HG03439 (cell line): ENCODE results near the gene FITM1.
"Not testable (repeated sequence)": the region's sequence is repeated elsewhere in the genome, so short reads cannot be mapped to it uniquely, and the experiment has no call there.

ENCODE experiments used
- ATAC-seq: cut with Tn5 transposase; IDR thresholded peaks from one replicate; pipeline ENCODE4 v1.9.1; 2021; ENCODE audit warnings: mild to moderate bottlenecking, moderate library complexity; ENCODE audit not compliant: unreplicated experiment

Gene FITM1

DNA sequence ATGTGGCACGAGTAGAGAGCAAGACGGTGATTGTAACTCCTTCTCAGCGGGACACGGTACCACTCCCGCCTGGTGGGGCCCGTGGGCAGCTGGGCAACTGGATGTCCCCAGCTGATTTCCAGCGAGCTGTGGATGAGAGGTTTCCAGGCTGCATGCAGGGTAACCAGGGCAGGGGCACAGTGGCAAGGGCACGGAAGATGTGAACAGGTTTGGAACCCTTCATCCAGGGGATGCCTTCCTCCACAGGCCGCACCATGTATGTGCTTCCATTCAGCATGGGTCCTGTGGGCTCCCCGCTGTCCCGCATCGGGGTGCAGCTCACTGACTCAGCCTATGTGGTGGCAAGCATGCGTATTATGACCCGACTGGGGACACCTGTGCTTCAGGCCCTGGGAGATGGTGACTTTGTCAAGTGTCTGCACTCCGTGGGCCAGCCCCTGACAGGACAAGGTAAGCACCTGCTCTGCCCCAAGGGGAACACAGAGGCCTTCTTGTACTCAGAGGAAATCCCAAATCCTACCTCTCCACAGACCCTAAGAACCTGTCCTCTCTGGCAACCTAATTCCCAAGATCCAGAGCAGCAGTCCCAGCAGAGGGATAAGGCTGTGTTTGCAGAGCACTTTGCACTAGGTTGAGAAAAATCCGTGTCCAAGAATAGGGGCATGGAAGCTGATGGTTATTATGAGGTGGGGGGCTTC is 32.1 kb upstream of the FITM1 start:
- no peak for ATAC-seq

DNA sequence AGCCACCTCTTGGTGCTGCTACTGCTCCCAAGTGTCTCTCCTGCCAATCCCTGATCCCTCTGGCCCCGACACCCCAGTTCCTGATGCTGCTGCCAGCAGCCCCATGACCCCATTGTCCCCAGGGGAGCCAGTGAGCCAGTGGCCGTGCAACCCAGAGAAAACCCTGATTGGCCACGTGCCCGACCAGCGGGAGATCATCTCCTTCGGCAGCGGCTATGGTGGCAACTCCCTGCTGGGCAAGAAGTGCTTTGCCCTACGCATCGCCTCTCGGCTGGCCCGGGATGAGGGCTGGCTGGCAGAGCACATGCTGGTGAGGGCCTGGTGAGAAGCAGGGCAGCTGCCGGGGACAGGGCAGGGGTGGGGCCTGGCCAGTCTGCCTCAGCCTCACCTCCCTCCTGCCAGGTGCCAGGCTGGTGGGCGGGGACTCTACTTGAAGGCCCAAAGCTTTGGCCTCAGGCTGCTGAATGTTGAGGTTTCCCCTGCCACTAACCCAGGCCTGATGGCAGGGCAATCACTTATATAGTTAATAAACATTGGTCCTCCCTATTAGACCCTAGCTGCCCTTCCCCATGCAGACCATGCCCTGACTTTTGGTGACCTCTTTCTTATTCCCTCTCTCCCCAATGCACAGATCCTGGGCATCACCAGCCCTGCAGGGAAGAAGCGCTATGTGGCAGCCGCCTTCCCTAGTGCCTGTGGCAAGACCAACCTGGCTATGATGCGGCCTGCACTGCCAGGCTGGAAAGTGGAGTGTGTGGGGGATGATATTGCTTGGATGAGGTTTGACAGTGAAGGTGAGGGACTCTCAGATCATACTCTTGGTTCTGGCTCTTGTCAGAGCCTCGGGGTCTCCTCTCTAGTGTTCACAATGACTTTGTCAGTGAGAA is 31.3 kb upstream of the FITM1 start:
- no peak for ATAC-seq

DNA sequence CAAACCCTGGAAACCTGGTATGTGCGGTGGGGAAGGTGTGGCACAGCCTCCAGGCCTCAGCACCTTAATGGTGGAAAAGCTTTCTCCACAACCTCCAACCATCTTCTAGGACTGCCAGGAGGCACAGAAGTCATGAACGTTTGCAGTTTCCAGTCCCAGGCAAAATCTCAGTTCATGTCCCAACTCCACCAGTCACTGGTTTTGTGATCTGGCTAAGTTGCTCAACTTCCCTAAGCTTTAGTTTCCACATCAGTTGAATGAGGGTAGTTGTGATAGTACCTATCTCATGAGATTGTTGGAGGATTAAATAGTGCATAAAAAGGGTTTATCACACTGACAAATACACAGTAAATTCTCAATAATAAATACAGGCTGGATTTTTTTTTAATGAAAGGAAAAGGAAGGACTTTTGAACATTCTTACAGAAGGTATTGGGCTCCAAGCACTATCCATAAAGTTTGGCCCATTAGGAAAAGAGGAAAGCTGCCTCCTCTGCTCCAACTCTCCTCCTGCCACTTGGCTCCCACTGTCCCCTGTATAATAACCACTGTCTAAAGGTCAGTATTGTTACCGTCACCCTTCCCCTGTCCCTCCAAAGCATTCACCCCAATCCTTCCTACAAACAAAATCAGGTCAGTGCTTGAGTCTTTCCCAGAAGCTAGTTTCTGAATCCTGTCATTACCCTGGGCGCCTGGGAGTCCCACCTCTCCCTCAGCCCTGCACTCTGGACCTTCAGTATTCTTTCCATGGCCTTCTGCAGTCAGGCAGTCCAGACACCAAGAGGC is 30.1 kb upstream of the FITM1 start:
- ATAC-seq: no peak

DNA sequence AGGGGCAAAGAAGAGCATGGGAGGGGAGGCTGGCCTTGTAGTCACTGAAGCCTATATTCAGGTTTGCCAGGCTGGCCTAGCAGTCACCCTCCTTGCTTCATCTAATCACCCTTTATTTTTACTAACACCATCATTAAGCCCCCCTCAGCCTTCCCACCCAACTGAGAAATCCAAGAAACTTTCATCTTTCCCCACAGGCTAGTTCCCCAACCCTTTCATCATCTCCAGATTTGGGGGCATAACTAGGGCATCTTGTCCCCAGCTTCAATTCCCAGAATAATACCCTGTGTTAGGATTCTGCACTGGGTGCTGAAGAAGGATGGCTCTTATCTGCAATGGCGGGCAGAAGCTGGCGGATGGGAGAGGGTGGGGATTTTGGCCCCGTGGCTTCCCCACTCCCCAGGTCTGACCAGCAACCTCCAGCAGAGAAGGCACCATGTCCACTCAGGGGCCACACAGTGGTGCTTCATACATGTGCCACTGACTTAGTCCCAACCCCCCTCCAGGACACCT is 29.4 kb upstream of the FITM1 start:
- ATAC-seq: no peak

GRCh38 chr14:24102357-24103048 is 28.0 kb upstream of the FITM1 start:
- ATAC-seq: no peak

- ATAC-seq: no peak
Measured at GRCh38 chr14:24103451-24103850, 27.0 kb upstream of the FITM1 start.

DNA sequence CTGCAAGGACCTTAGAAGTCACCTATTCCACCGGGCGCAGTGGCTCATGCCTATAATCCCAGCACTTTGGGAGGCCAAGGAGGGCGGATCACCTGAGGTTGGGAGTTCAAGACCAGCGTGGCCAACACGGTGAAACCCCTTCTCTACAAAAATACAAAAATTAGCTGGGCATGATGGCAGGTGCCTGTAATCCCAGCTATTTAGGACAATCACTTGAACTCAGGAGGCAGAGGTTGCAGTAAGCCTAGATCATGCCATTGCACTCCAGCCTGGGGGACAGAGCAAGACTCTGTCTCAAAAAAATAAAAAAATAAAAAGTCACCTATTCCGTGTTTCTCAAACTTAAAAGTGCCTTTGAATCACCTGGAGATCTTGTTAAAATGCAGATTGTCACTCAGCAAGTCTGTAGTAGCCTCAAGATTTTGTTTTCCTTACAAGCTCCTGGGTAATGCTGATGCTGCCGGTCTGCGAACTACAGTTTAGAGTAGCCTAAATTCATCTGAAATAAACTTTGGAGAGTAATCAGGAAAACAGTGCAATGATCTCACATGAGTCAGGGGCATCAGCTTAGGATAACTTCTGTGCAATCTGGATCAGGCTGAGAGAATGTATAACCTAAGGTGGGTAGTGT is 24.7 kb upstream of the FITM1 start:
- ATAC-seq: not testable (repeated sequence)

DNA sequence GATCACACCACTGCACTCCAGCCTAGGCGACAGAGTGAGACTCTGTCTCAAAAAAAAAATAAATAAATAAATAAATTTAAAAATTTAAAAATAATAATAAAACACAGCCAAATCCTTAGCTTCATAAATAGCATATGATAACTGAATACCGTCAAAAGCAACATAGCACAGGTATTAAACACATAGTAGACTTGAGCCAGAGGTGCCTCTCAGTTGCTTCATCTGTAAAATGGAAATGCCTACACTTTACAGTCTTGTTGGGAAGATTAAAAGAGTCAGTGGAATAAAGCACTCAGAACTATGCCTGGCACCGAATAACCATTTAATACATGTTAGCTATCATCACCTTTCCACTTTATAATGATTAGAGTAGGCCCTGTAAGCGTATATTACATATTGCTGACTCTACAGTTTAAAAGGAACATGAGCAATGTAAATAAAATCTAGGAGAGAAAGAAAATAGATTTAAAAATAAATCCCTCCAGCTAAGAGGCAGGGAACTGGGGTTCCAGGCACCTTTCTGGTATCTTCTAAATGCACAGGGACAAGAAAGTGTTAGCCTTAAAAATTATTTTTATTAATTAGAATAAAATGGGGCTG is 23.7 kb upstream of the FITM1 start:
- no peak for ATAC-seq

GRCh38 chr14:24108336-24108874 is 22.1 kb upstream of the FITM1 start:
- no peak for ATAC-seq

DNA sequence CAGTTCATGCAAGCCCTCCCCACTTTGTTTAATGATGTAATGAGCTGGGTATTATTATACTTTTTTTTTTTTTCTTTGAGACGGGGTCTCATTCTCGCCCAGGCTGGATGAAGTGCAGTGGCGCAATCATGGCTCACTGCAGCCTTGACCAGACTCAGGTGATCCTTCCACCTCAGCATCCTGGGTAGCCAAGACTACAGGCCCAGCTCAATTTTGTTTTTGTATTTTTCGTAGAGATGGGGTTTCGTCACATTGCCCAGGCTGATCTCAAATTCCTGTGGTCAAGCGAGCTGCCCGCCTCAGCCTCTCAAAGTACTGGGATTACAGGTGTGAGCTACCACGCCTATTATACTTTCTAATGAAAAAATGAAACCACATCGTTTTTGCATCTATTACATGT is 20.4 kb upstream of the FITM1 start:
- no peak for ATAC-seq

DNA sequence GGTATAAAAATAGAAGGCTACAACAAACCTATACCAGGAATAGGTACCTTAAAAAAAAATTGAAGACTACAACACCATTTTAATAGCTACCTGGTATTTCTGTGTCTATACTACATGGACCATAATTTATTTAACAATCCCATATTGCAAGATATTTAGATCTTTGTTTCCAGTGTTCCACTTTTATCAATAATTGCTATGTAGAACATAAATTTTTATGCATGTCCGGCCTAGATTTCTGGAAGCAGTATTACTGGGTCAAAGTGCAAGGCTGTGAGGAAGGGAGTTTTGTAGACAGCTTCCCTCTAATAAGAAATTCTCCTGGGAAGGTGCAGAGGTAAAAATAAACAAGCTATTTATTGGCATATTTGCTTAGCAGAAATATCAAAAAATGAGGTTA is 19.9 kb upstream of the FITM1 start:
- ATAC-seq: no peak

- ATAC-seq: no peak
Measured at GRCh38 chr14:24113379-24113800, 17.1 kb upstream of the FITM1 start.

DNA sequence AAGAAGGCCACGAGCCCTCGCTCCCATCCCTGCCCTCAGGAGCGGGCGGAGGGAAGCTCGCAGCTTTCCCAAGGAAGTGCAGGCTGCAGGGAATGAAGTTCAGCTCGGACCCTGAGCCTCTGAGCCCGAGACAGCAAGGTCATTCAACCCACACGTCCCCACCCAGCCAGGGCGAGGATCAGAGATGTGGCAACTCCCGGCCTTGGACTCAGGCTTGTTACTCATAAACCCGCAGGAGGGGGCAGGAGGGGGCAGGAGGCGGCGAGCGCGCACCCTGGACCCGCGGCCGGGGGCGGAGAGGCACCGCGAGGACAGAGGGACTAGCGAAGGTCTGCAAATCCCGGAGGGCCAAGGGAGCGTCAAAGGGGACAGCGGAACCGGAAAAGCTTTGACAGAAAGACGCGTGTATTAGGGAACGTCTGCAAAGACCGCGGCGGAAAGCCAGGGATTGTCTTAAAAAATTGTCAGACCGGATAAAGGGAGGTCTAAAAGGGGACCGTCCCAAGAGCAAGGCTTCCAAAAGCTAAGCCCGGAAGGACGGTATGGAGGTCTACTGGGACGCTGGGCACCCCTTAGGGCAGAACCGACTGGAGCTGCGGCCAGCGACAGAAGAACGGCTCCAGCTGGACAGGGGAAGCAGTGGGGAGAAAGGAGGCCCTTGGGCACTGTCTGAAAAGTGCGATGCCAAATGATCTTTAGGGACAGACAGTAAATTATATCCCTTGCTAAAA is 16.5 kb upstream of the FITM1 start:
- ATAC-seq: peak; percentile 33

DNA sequence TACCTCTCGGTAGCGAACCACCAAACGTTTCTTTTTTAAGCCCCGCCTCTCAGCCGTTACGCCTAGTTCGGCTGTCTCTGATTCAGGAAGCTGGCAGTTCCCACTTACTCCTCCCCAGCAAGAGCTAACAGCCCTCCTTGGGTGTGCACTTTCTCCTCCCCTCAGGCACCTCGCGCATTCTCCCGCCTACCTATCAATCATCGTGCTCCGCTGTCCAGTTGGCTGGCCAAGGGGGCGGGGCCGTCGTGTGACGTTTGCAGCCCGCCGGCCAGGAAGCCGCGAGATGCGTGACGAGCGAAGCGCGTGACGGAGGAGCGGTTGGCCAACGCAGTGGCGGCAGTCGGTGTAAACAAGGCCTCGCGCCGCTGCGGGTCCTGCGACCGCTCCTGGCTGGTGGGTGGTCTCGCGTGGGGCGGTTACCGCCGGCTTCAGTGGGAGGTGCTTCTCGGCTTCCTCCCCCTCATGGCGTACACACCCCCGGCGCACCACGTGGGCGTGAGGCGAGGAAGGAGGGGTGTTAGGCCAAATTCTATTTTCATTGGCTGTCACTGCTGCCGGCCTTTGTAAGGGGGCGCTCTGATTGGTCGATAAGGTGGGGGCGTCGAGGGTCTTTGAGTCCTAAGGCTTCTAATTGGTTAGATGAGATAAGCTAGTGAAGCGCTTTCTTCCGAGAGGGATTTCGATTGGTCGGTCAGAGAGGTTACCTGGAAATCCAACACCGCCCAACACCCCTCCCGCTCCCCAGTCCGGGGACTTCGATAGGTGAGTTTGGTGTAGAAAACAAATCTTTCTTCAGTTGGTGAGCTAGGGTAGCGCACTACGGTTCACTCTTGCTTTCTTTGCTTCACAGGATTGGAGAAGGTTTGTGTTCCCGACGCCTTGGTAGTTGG is 15.7 kb upstream of the FITM1 start, which contains the start of the genes DCAF11 and NRL:
DCAF11 (plus strand) TSS at position 246 of the 890 bp plus-strand sequence. CDS start 818 bp downstream, outside the sequence.
NRL (minus strand) TSS at position 418 of the 890 bp plus-strand sequence. CDS start 32,101 bp downstream, outside the sequence.
- ATAC-seq: peak; percentile 80

GRCh38 chr14:24115422-24116127 is 14.9 kb upstream of the FITM1 start:
- no peak for ATAC-seq

GRCh38 chr14:24116128-24116814 is 14.2 kb upstream of the FITM1 start:
- no peak for ATAC-seq
